GM12878 (cell line): ENCODE measurements around the gene IQGAP3. TPM values are rescaled to one million over a fixed set of nuclear protein-coding genes. Genes with fewer than 3 reads are reported as not detected.
A peak's percentile ranks its signal among the peaks of the same experiment; 100 is the strongest.

ENCODE experiments used
- ATF3 ChIP-seq: IDR thresholded peaks from 2 replicates; pipeline ENCODE4 v1.6.1; 2011; ENCODE audit warnings: low read depth, mild to moderate bottlenecking, low read length, moderate library complexity, borderline replicate concordance; ENCODE audit errors: extremely low read depth
- BACH1 ChIP-seq: fragments of 450-650 bp; IDR thresholded peaks from 2 replicates; pipeline ENCODE4 v1.6.1; 2017; ENCODE audit warnings: mild to moderate bottlenecking, borderline replicate concordance
- BCL11A ChIP-seq: IDR thresholded peaks from 2 replicates; pipeline ENCODE4 v1.6.1; 2011; ENCODE audit warnings: low read depth, low read length
- BMI1 ChIP-seq: fragments of 450-650 bp; IDR thresholded peaks from 2 replicates; pipeline ENCODE4 v1.6.1; 2016; ENCODE audit warnings: mild to moderate bottlenecking, moderate library complexity, borderline replicate concordance
- CEBPB ChIP-seq, 2 experiments: fragments of 150-350 bp in 1 of 2; IDR thresholded peaks; 2 replicates each; pipeline ENCODE4 v1.6.1; 2012 to 2014; ENCODE audit warnings: low read depth in 2 of 2, low read length in 2 of 2, borderline replicate concordance in 1 of 2, inconsistent platforms in 1 of 2
- CEBPZ ChIP-seq: fragments of 150-350 bp; IDR thresholded peaks from 2 replicates; pipeline ENCODE4 v1.6.1; 2016; ENCODE audit warnings: low read depth, low read length
- CREM ChIP-seq: IDR thresholded peaks from 2 replicates; pipeline ENCODE4 v1.6.1; 2014; ENCODE audit warnings: antibody characterized with exemption, low read depth
- E4F1 ChIP-seq: fragments of 450-650 bp; IDR thresholded peaks from 2 replicates; pipeline ENCODE4 v1.6.1; 2018; ENCODE audit warnings: borderline replicate concordance, mild to moderate bottlenecking; ENCODE audit not compliant: partially characterized antibody
- ETV6 ChIP-seq, 2 experiments: fragments of 450-650 bp in 1 of 2; IDR thresholded peaks in 1 of 2; conservative IDR thresholded peaks in 1 of 2; 2 replicates each; pipeline ENCODE4 v1.6.1; 2014; ENCODE audit warnings: antibody characterized with exemption in 1 of 2, borderline replicate concordance in 1 of 2, low read depth in 1 of 2, mild to moderate bottlenecking in 1 of 2, moderate library complexity in 1 of 2
- GATAD2B ChIP-seq: fragments of 450-650 bp; conservative IDR thresholded peaks from 2 replicates; pipeline ENCODE4 v1.6.1; 2017; ENCODE audit warnings: low read depth, mild to moderate bottlenecking, moderate library complexity
- HCFC1 ChIP-seq: fragments of 150-350 bp; IDR thresholded peaks from 2 replicates; pipeline ENCODE4 v1.6.1; 2014; ENCODE audit warnings: low read length
- HDGF ChIP-seq: fragments of 450-650 bp; IDR thresholded peaks from 2 replicates; pipeline ENCODE4 v1.6.1; 2016; ENCODE audit warnings: antibody characterized with exemption
- IRF4 ChIP-seq: IDR thresholded peaks from 2 replicates; pipeline ENCODE4 v1.6.1; 2011; ENCODE audit warnings: low read depth, low read length
- JUNB ChIP-seq: IDR thresholded peaks from 2 replicates; pipeline ENCODE4 v1.6.1; 2016; ENCODE audit warnings: antibody characterized with exemption, mild to moderate bottlenecking
- KDM1A ChIP-seq: fragments of 200-600 bp; sonication (generic); IDR thresholded peaks from 2 replicates; pipeline ENCODE4 v1.6.1; 2016; ENCODE audit warnings: borderline replicate concordance
- MAX ChIP-seq: IDR thresholded peaks from 2 replicates; pipeline ENCODE4 v1.6.1; 2012; ENCODE audit warnings: low read depth, low read length, improper control_type of control experiment
- MEF2B ChIP-seq: fragments of 450-650 bp; IDR thresholded peaks from 2 replicates; pipeline ENCODE4 v1.6.1; 2018; ENCODE audit warnings: mild to moderate bottlenecking, moderate library complexity; ENCODE audit not compliant: partially characterized antibody, poor library complexity, severe bottlenecking
- MTA2 ChIP-seq: fragments of 450-650 bp; IDR thresholded peaks from 2 replicates; pipeline ENCODE4 v1.6.1; 2016; ENCODE audit warnings: low read depth, mild to moderate bottlenecking, moderate library complexity
- NR2C2 ChIP-seq: IDR thresholded peaks from 2 replicates; pipeline ENCODE4 v1.6.1; 2011; ENCODE audit warnings: borderline replicate concordance, low read depth; ENCODE audit not compliant: control insufficient read depth, insufficient read length
- RB1 ChIP-seq: fragments of 450-650 bp; formaldehyde crosslinking; IDR thresholded peaks from 2 replicates; pipeline ENCODE4 v1.6.1; 2017; ENCODE audit warnings: mild to moderate bottlenecking, borderline replicate concordance
- SPI1 ChIP-seq: IDR thresholded peaks from 2 replicates; pipeline ENCODE4 v1.6.1; 2011; ENCODE audit warnings: low read depth, mild to moderate bottlenecking, low read length, moderate library complexity, borderline replicate concordance; ENCODE audit not compliant: insufficient read depth
- USF2 ChIP-seq: IDR thresholded peaks from 2 replicates; pipeline ENCODE4 v1.6.1; 2011; ENCODE audit warnings: low read depth, low read length, improper control_type of control experiment, borderline replicate concordance
- polyA plus RNA-seq, 11 experiments: library from polyadenylated mRNA; depleted of rRNA in 4 of 11; unstranded in 6 of 11; stranded (reverse) in 5 of 11; fragments of >200 nt; fragmentation: Nextera tagmentation in 4 of 11; fragmentation: Illumina TruSeq in 1 of 11; extraction: Ambion mirVana in 4 of 11; extraction: Trizol in 1 of 11; gene quantifications; 1 replicate in 1 of 11; 2 replicates in 10 of 11; pipeline versions ENCODE4 v1.2.1 to v1.2.3, GENCODE V29; 2011 to 2016; ENCODE audit warnings: inconsistent platforms in 2 of 11, missing spikeins in 2 of 11, low read depth in 1 of 11
- total RNA-seq, 4 experiments: library from RNA; depleted of rRNA in 3 of 4; stranded (reverse); fragments of >200 nt in 3 of 4; fragmentation: Illumina TruSeq in 1 of 4; extraction: Trizol in 1 of 4; gene quantifications; 2 replicates each; pipeline versions ENCODE4 v1.2.1 to v1.2.3, GENCODE V29; 2013 to 2021

The IQGAP3 gene
- total and polyA plus RNA-seq, 10 of the 15 experiments (the other 5 are each of a cell fraction or from before 2014, with no cell fraction given): 1.1 to 10.7 (median 7.9) TPM

GRCh38 chr1:156504821-156505678, 67.3 kb downstream of the IQGAP3 start (continued):
- TF ChIP-seq ETV6 (conservative IDR thresholded peaks at IDR 0.05 in 1 of 2, IDR thresholded peaks at IDR 0.05 in 1 of 2; ENCODE audit: borderline replicate concordance in 1 of 2, low read depth in 1 of 2) (peak in 1 of 2 experiments; percentile 34; a peak in 1 of 4 replicates), NR2C2 (no peak), IRF4 (no peak), SPI1 (no peak), HCFC1 (peak; percentile 37), CREM (peak; percentile 97), BACH1 (peak; percentile 26; the same call in 1 of the 2 replicates), BCL11A (peak; percentile 74), HDGF (peak; percentile 98), E4F1 (peak; percentile 63), KDM1A (no peak), ATF3 (peak; percentile 21; the same call in 1 of the 2 replicates), RB1 (peak; percentile 39; the same call in 1 of the 2 replicates), MEF2B (peak; percentile 79), CEBPB (IDR thresholded peaks at IDR 0.05; ENCODE audit: borderline replicate concordance in 1 of 2, low read depth in 2 of 2, low read length in 2 of 2) (no peak), USF2 (peak; percentile 60), BMI1 (peak; percentile 63), MAX (peak; percentile 94; the same call in 1 of the 2 replicates), CEBPZ (no peak), MTA2 (peak; percentile 84), JUNB (0 out of 2 replicates have a peak, but pooled peaks have one; percentile 23), GATAD2B (peak; percentile 98)
